DND-41 (cell line): ENCODE results near the gene NKX3-2.

Source experiments
- CTCF ChIP-seq: IDR thresholded peaks from 2 replicates; pipeline ENCODE4 v1.5.1; 2012; ENCODE audit warnings: borderline replicate concordance, low read length, moderate library complexity, mild to moderate bottlenecking; ENCODE audit not compliant: poor library complexity, severe bottlenecking; ENCODE audit errors: extremely low read depth
- EZH2 ChIP-seq: IDR thresholded peaks from 3 replicates; pipeline ENCODE4 v1.6.1; 2012; ENCODE audit warnings: borderline replicate concordance, low read depth, mild to moderate bottlenecking, moderate library complexity, low read length, inconsistent platforms; ENCODE audit not compliant: severe bottlenecking

GRCh38 chr4:13523105-13523477 lies 21.2 kb downstream of the NKX3-2 start:
- TF ChIP-seq CTCF (no peak), EZH2 (no peak)
